Esophagus (tissue), 2 donors: ENCODE data around the gene ADORA2A. TPM values are rescaled to one million over a fixed set of nuclear protein-coding genes. Genes with fewer than 3 reads are reported as not detected.

Experiments
- H3K27ac ChIP-seq, 2 donors: one replicate each; pipeline ENCODE4 v1.5.1; 2013; ENCODE audit warnings: low read depth in 2 of 2, mild to moderate bottlenecking in 2 of 2, inconsistent platforms in 1 of 2, low read length in 1 of 2, moderate library complexity in 1 of 2
- H3K27me3 ChIP-seq, 2 donors: one replicate each; pipeline ENCODE4 v1.6.1; 2013; ENCODE audit warnings: low read length in 2 of 2, control low read depth in 1 of 2, mild to moderate bottlenecking in 1 of 2; ENCODE audit not compliant: insufficient read depth in 2 of 2, control insufficient read depth in 1 of 2
- H3K36me3 ChIP-seq, 2 donors: one replicate each; pipeline ENCODE4 v1.6.1; 2013; ENCODE audit warnings: low read length in 1 of 2; ENCODE audit not compliant: control insufficient read depth in 2 of 2, insufficient read depth in 2 of 2
- H3K4me1 ChIP-seq, 2 donors: one replicate each; pipeline ENCODE4 v1.6.1; 2013; ENCODE audit warnings: low read length in 1 of 2; ENCODE audit not compliant: control insufficient read depth in 2 of 2, insufficient read depth in 2 of 2
- H3K4me3 ChIP-seq, 2 donors: one replicate each; pipeline ENCODE4 v1.5.1; 2013; ENCODE audit warnings: low read length in 2 of 2, mild to moderate bottlenecking in 2 of 2, low read depth in 1 of 2, moderate library complexity in 1 of 2
- H3K9me3 ChIP-seq, 2 donors: one replicate each; pipeline ENCODE4 v1.6.1; 2013; ENCODE audit warnings: mild to moderate bottlenecking in 2 of 2, low read depth in 1 of 2, low read length in 1 of 2, moderate library complexity in 1 of 2; ENCODE audit not compliant: control insufficient read depth in 2 of 2, insufficient read depth in 1 of 2
- WGBS, 2 donors: extraction: QIAGEN DNeasy Blood & Tissue Kit; methylation state at CpG; one replicate each; pipeline ENCODE4 v1.1.7; 2013; 5-methylcytosine and 5-hydroxymethylcytosine counted together
- polyA plus RNA-seq, 2 donors: library from polyadenylated mRNA; stranded (reverse); fragments of 200-250 nt; gene quantifications; one replicate each; pipeline ENCODE4 v1.2.3, GENCODE V29; 2013
- donor health status: healthy with polysubstance abuse.
- donor health status: Bipolar disorder and iron deficiency.

The ADORA2A gene
- polyA plus RNA-seq = under 1 TPM; 0.72 to 0.92 TPM

GRCh38 chr22:24427500-24428164 lies at the start of gene ADORA2A:
ADORA2A (plus strand) TSS chr22:24427599; CDS start chr22:24433405, 5,806 bp downstream.
- Histone ChIP-seq H3K4me3 (peak within 1 kb of the TSS in 1 of 2 donors; percentile 22), H3K4me1 (peaks cover 7 to 12% of the 10 kb centered on the region in 2 donors), H3K9me3 (no peaks in the 10 kb centered on the region), H3K36me3 (no peaks in the 10 kb centered on the region), H3K27me3 (peaks cover 0 to 5% of the 10 kb centered on the region in 2 donors), H3K27ac (peak within 1 kb of the TSS in 1 of 2 donors; percentile 64)
- 71 to 74% methylated on average over 21 to 22 of the region's 22 CpGs for WGBS, 2 donors

GRCh38 chr22:24379536-24379935 lies 47.9 kb upstream of the ADORA2A start:
- Histone ChIP-seq H3K4me1 (no peaks in the 10 kb centered on the region), H3K36me3 (peaks cover 0 to 4% of the 10 kb centered on the region in 2 donors), H3K9me3 (no peaks in the 10 kb centered on the region), H3K4me3 (no peak overlapping the region), H3K27me3 (no peaks in the 10 kb centered on the region), H3K27ac (no peak overlapping the region)
- 69 to 81% methylated on average over 2 of the region's 2 CpGs for WGBS, 2 donors

GRCh38 chr22:24380220-24380904 lies 47.0 kb upstream of the ADORA2A start:
- Histone ChIP-seq H3K4me3 (no peak overlapping the region), H3K9me3 (no peaks in the 10 kb centered on the region), H3K36me3 (peaks cover 0 to 4% of the 10 kb centered on the region in 2 donors), H3K27ac (no peak overlapping the region), H3K4me1 (no peaks in the 10 kb centered on the region), H3K27me3 (no peaks in the 10 kb centered on the region)
- WGBS, 2 donors = 86 to 93% methylated on average over 7 of the region's 7 CpGs

- H3K27me3 ChIP-seq = no peaks in the 10 kb centered on the region
- no peak overlapping the region for H3K27ac ChIP-seq
- peaks cover 0 to 4% of the 10 kb centered on the region in 2 donors for H3K36me3 ChIP-seq
- WGBS, 2 donors = 85 to 96% methylated on average over 1 of the region's 1 CpG
- no peaks in the 10 kb centered on the region for H3K4me1 ChIP-seq
- no peaks in the 10 kb centered on the region for H3K9me3 ChIP-seq
- no peak overlapping the region for H3K4me3 ChIP-seq
Measured at GRCh38 chr22:24380905-24381230, 46.5 kb upstream of the ADORA2A start.

- Histone ChIP-seq H3K36me3 (no peaks in the 10 kb centered on the region), H3K4me3 (no peak overlapping the region), H3K4me1 (no peaks in the 10 kb centered on the region), H3K9me3 (no peaks in the 10 kb centered on the region), H3K27ac (no peak overlapping the region), H3K27me3 (no peaks in the 10 kb centered on the region)
- 93 to 94% methylated on average over 2 of the region's 2 CpGs for WGBS, 2 donors
Measured at GRCh38 chr22:24383061-24383460, 44.3 kb upstream of the ADORA2A start.

GRCh38 chr22:24384131-24384530 lies 43.3 kb upstream of the ADORA2A start:
- Histone ChIP-seq H3K4me1 (no peaks in the 10 kb centered on the region), H3K4me3 (no peak overlapping the region), H3K27ac (no peak overlapping the region), H3K9me3 (no peaks in the 10 kb centered on the region), H3K36me3 (no peaks in the 10 kb centered on the region), H3K27me3 (no peaks in the 10 kb centered on the region)
- WGBS, 2 donors = 85 to 88% methylated on average over 1 of the region's 1 CpG

GRCh38 chr22:24386937-24387471 lies 40.4 kb upstream of the ADORA2A start:
- no peak overlapping the region for H3K4me3 ChIP-seq
- H3K27me3 ChIP-seq = no peaks in the 10 kb centered on the region
- no peaks in the 10 kb centered on the region for H3K36me3 ChIP-seq
- no peak overlapping the region for H3K27ac ChIP-seq
- H3K4me1 ChIP-seq = no peaks in the 10 kb centered on the region
- no peaks in the 10 kb centered on the region for H3K9me3 ChIP-seq
- 70 to 77% methylated on average over 2 of the region's 2 CpGs for WGBS, 2 donors

- Histone ChIP-seq H3K36me3 (no peaks in the 10 kb centered on the region), H3K4me1 (peaks cover 0 to 3% of the 10 kb centered on the region in 2 donors), H3K27me3 (no peaks in the 10 kb centered on the region), H3K4me3 (no peak overlapping the region), H3K9me3 (no peaks in the 10 kb centered on the region), H3K27ac (peak overlapping the region in 1 of 2 donors; percentile 42)
- 93 to 97% methylated on average over 1 of the region's 1 CpG for WGBS, 2 donors
Measured at GRCh38 chr22:24389680-24390079, 37.7 kb upstream of the ADORA2A start.

- Histone ChIP-seq H3K4me1 (peaks cover 0 to 3% of the 10 kb centered on the region in 2 donors), H3K9me3 (no peaks in the 10 kb centered on the region), H3K36me3 (no peaks in the 10 kb centered on the region), H3K27me3 (no peaks in the 10 kb centered on the region), H3K27ac (peak overlapping the region in 1 of 2 donors; percentile 42), H3K4me3 (no peak overlapping the region)
- 77 to 85% methylated on average over 2 of the region's 2 CpGs for WGBS, 2 donors
Measured at GRCh38 chr22:24390156-24390555, 37.2 kb upstream of the ADORA2A start.
